ENCODE data around the gene OR4D2.
A peak's percentile ranks its signal among the peaks of the same experiment; 100 is the strongest.
"Not testable (repeated sequence)": the region's sequence is repeated elsewhere in the genome, so short reads cannot be mapped to it uniquely, and the experiment has no call there.

OR4D2 gene

GRCh38 chr17:58136669-58137279, 30.0 kb upstream of the OR4D2 start:
- peak; percentile 9 for DNase-seq (ENCODE audit: low read depth)
- peak; percentile 56 for TF ChIP-seq CTCF (conservative IDR thresholded peaks at IDR 0.05; ENCODE audit: low read depth, low read length)
- no peak overlapping the region for H3K4me3 ChIP-seq (ENCODE audit: low read depth, low read length)

GRCh38 chr17:58141505-58141904, 25.3 kb upstream of the OR4D2 start:
- TF ChIP-seq CTCF (conservative IDR thresholded peaks at IDR 0.05; ENCODE audit: low read depth, low read length), result no peak
- no peak overlapping the region for H3K4me3 ChIP-seq (ENCODE audit: low read depth, low read length)
- no peak for DNase-seq (ENCODE audit: low read depth)

- DNase-seq (ENCODE audit: low read depth); H3K4me3 ChIP-seq (ENCODE audit: low read depth, low read length): not testable (repeated sequence)
Measured at GRCh38 chr17:58143335-58143734, 23.4 kb upstream of the OR4D2 start.

GRCh38 chr17:58144801-58145200, 22.0 kb upstream of the OR4D2 start:
- TF ChIP-seq CTCF (conservative IDR thresholded peaks at IDR 0.05; ENCODE audit: low read depth, low read length), result no peak

GRCh38 chr17:58147930-58148434, 18.8 kb upstream of the OR4D2 start, which contains the start of gene OR4D1:
TSS of gene OR4D1 (plus strand) at chr17:58148384. CDS start at chr17:58155154, 6,770 bp downstream.
- no peak within 1 kb of the TSS for H3K4me3 ChIP-seq (ENCODE audit: low read depth, low read length)
- TF ChIP-seq CTCF (conservative IDR thresholded peaks at IDR 0.05; ENCODE audit: low read depth, low read length), result no peak
- no peak for DNase-seq (ENCODE audit: low read depth)

More at GRCh38 chr17:58144801-58145200, 22.0 kb upstream of the OR4D2 start:
- no peak overlapping the region for H3K4me3 ChIP-seq (ENCODE audit: low read depth, low read length)
- no peak for DNase-seq (ENCODE audit: low read depth)

GRCh38 chr17:58148609-58149008, 18.2 kb upstream of the OR4D2 start:
- TF ChIP-seq CTCF (conservative IDR thresholded peaks at IDR 0.05; ENCODE audit: low read depth, low read length), result no peak
- DNase-seq (ENCODE audit: low read depth), result no peak
- no peak overlapping the region for H3K4me3 ChIP-seq (ENCODE audit: low read depth, low read length)

- TF ChIP-seq CTCF (conservative IDR thresholded peaks at IDR 0.05; ENCODE audit: low read depth, low read length), result no peak
- DNase-seq (ENCODE audit: low read depth), result no peak
- no peak overlapping the region for H3K4me3 ChIP-seq (ENCODE audit: low read depth, low read length)
Measured at GRCh38 chr17:58150394-58150793, 16.4 kb upstream of the OR4D2 start.

Measured in choroid plexus epithelial cell (primary cell).